ENCODE data around the gene ALOX15. TPM values are rescaled to one million over a fixed set of nuclear protein-coding genes. Genes with fewer than 3 reads are reported as not detected.
"Not testable (repeated sequence)": the region's sequence is repeated elsewhere in the genome, so short reads cannot be mapped to it uniquely, and the experiment has no call there.

The ALOX15 gene
- total RNA-seq = not detected

- no peak within 1 kb of the TSS for H3K4me3 ChIP-seq
- DNase-seq = no peak
These were observed at the start of gene ALOX15 for GRCh38 chr17:4641297-4642195. ALOX15 (minus strand) TSS chr17:4641678; CDS start chr17:4641651, 27 bp downstream.

GRCh38 chr17:4690745-4691144 lies 49.3 kb upstream of the ALOX15 start:
- no peak overlapping the region for H3K27ac ChIP-seq
- DNase-seq = no peak

More at GRCh38 chr17:4641297-4642195, at the start of gene ALOX15:
- Histone ChIP-seq H3K9me3 (no peaks in the 10 kb centered on the region), H3K36me3 (no peaks in the 10 kb centered on the region), H3K27ac (no peak within 1 kb of the TSS), H3K27me3 (peaks cover 0 to 4% of the 10 kb centered on the region in 2 donors), H3K4me1 (peaks cover 0 to 16% (median 4%) of the 10 kb centered on the region in 4 donors)
- TF ChIP-seq CTCF (IDR thresholded peaks at IDR 0.05) (no peak), POLR2A (IDR thresholded peaks at IDR 0.05) (no peak)

GRCh38 chr17:4689872-4690271 lies 48.4 kb upstream of the ALOX15 start:
- H3K36me3 ChIP-seq = peaks cover 0 to 18% (median 0%) of the 10 kb centered on the region in 3 donors
- H3K9me3 ChIP-seq, DNase-seq, H3K4me3 ChIP-seq, H3K27ac ChIP-seq, H3K27me3 ChIP-seq, H3K4me1 ChIP-seq: not testable (repeated sequence)

More at GRCh38 chr17:4690745-4691144, 49.3 kb upstream of the ALOX15 start:
- Histone ChIP-seq H3K36me3 (peaks cover 0 to 15% (median 0%) of the 10 kb centered on the region in 3 donors), H3K27me3 (no peaks in the 10 kb centered on the region), H3K4me3 (no peak overlapping the region), H3K9me3 (no peaks in the 10 kb centered on the region), H3K4me1 (peaks cover 0 to 5% (median 0%) of the 10 kb centered on the region in 4 donors)
- TF ChIP-seq CTCF (IDR thresholded peaks at IDR 0.05) = no peak
- no peak for TF ChIP-seq POLR2A (IDR thresholded peaks at IDR 0.05)

- H3K9me3 ChIP-seq, H3K27me3 ChIP-seq, H3K4me1 ChIP-seq, DNase-seq, H3K4me3 ChIP-seq: not testable (repeated sequence)
- peaks cover 0 to 35% (median 0%) of the 10 kb centered on the region in 3 donors for H3K36me3 ChIP-seq
- peak overlapping the region in 1 of 4 donors; percentile 66 for H3K27ac ChIP-seq
These were observed 42.3 kb upstream of the ALOX15 start for GRCh38 chr17:4683739-4684138.

GRCh38 chr17:4679658-4680057 lies 38.2 kb upstream of the ALOX15 start:
- Histone ChIP-seq H3K27me3 (no peaks in the 10 kb centered on the region), H3K36me3 (peaks cover 0 to 63% (median 0%) of the 10 kb centered on the region in 3 donors), H3K4me1 (no peaks in the 10 kb centered on the region), H3K9me3 (no peaks in the 10 kb centered on the region), H3K27ac (no peak overlapping the region), H3K4me3 (no peak overlapping the region)
- TF ChIP-seq POLR2A (IDR thresholded peaks at IDR 0.05) (no peak), CTCF (IDR thresholded peaks at IDR 0.05) (no peak)
- peak in 1 of 3 donors; percentile 68 for DNase-seq

GRCh38 chr17:4678448-4679026 lies 37.1 kb upstream of the ALOX15 start:
- H3K4me1 ChIP-seq = no peaks in the 10 kb centered on the region
- H3K27me3 ChIP-seq = no peaks in the 10 kb centered on the region
- H3K9me3 ChIP-seq = no peaks in the 10 kb centered on the region
- no peak overlapping the region for H3K4me3 ChIP-seq
- peaks cover 0 to 74% (median 0%) of the 10 kb centered on the region in 3 donors for H3K36me3 ChIP-seq
- TF ChIP-seq POLR2A (IDR thresholded peaks at IDR 0.05) (no peak), CTCF (IDR thresholded peaks at IDR 0.05) (no peak)
- H3K27ac ChIP-seq = no peak overlapping the region
- DNase-seq = no peak
